ENCODE results near the gene BABAM1.

- TF ChIP-seq, protein P1, sequence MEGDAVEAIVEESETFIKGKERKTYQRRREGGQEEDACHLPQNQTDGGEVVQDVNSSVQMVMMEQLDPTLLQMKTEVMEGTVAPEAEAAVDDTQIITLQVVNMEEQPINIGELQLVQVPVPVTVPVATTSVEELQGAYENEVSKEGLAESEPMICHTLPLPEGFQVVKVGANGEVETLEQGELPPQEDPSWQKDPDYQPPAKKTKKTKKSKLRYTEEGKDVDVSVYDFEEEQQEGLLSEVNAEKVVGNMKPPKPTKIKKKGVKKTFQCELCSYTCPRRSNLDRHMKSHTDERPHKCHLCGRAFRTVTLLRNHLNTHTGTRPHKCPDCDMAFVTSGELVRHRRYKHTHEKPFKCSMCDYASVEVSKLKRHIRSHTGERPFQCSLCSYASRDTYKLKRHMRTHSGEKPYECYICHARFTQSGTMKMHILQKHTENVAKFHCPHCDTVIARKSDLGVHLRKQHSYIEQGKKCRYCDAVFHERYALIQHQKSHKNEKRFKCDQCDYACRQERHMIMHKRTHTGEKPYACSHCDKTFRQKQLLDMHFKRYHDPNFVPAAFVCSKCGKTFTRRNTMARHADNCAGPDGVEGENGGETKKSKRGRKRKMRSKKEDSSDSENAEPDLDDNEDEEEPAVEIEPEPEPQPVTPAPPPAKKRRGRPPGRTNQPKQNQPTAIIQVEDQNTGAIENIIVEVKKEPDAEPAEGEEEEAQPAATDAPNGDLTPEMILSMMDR (conservative IDR thresholded peaks at IDR 0.05; ENCODE audit: low read length), result no peak
- no peak for TF ChIP-seq EZH2phosphoT487 (IDR thresholded peaks at IDR 0.05; ENCODE audit: borderline replicate concordance)
These were observed 22.2 kb downstream of the BABAM1 start for GRCh38 chr19:17289489-17289888.

Measured in Loucy (cell line).